GM23248 (cell line): ENCODE measurements around the gene HOXA2.

ENCODE experiments used
- EZH2 ChIP-seq: fragments of 200-600 bp; sonication (generic); IDR thresholded peaks from 2 replicates; pipeline ENCODE4 v1.6.1; 2018; ENCODE audit warnings: antibody characterized with exemption, mild to moderate bottlenecking; ENCODE audit not compliant: insufficient read depth, poor library complexity, severe bottlenecking
- EZH2phosphoT487 ChIP-seq: fragments of 200-600 bp; sonication (generic); IDR thresholded peaks from 2 replicates; pipeline ENCODE4 v1.6.1; 2018; ENCODE audit warnings: antibody characterized with exemption, moderate library complexity, mild to moderate bottlenecking, low read depth; ENCODE audit not compliant: insufficient read depth

GRCh38 chr7:27053153-27053552, 49.3 kb downstream of the HOXA2 start:
- TF ChIP-seq EZH2phosphoT487 = no peak
- no peak for TF ChIP-seq EZH2
